Keratinocyte (primary cell): ENCODE results near the gene FRMD3.

Experiments used
- EZH2 ChIP-seq: IDR thresholded peaks from one replicate; pipeline ENCODE4 v1.6.1; 2012; ENCODE audit warnings: inconsistent platforms, mild to moderate bottlenecking, low read length, moderate library complexity
- TF ChIP-seq, protein P1 (sequence below), 3 experiments: IDR thresholded peaks in 1 of 3; conservative IDR thresholded peaks in 1 of 3; optimal IDR thresholded peaks in 1 of 3; 2 replicates in 2 of 3; 3 replicates in 1 of 3; pipeline versions ENCODE3 to v1.5.1; 2011; ENCODE audit warnings: low read length in 3 of 3, mild to moderate bottlenecking in 3 of 3, moderate library complexity in 2 of 3, control low read depth in 1 of 3, inconsistent platforms in 1 of 3; ENCODE audit not compliant: insufficient read depth in 2 of 3; ENCODE audit errors: extremely low read depth in 1 of 3

DNA sequence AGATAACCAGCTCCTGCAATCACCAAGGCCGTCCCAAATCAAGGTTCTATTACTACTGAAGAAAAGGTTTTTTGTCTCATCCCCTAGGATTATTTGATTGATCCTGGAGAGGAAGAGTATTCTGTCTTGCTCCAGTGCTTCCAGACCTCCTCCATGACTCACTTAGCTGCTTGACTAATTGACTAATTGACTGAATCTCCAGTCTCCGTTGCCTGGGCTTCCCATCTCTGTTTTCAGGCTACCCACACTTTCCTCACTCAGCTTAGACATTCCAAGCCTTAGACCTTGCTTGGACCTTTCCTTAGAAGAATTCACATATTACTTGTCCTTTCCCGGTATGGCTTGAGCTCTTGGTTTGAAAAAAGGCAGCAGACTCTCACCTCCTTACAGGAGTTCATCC lies 60.6 kb downstream of the FRMD3 start:
- TF ChIP-seq, protein P1, sequence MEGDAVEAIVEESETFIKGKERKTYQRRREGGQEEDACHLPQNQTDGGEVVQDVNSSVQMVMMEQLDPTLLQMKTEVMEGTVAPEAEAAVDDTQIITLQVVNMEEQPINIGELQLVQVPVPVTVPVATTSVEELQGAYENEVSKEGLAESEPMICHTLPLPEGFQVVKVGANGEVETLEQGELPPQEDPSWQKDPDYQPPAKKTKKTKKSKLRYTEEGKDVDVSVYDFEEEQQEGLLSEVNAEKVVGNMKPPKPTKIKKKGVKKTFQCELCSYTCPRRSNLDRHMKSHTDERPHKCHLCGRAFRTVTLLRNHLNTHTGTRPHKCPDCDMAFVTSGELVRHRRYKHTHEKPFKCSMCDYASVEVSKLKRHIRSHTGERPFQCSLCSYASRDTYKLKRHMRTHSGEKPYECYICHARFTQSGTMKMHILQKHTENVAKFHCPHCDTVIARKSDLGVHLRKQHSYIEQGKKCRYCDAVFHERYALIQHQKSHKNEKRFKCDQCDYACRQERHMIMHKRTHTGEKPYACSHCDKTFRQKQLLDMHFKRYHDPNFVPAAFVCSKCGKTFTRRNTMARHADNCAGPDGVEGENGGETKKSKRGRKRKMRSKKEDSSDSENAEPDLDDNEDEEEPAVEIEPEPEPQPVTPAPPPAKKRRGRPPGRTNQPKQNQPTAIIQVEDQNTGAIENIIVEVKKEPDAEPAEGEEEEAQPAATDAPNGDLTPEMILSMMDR (optimal IDR thresholded peaks at IDR 0.05 in 1 of 3, IDR thresholded peaks at IDR 0.05 in 1 of 3, conservative IDR thresholded peaks at IDR 0.05 in 1 of 3; ENCODE audit: extremely low read depth in 1 of 3, insufficient read depth in 2 of 3, low read length in 3 of 3), result no peak
- TF ChIP-seq EZH2, result no peak
